ENCODE results near the gene SLC5A6. TPM values are rescaled to one million over a fixed set of nuclear protein-coding genes. Genes with fewer than 3 reads are reported as not detected.

SLC5A6 gene
- polyA plus RNA-seq, 1 of the 3 experiments (the other 2 are of a cell fraction), result 75.7 TPM

DNA sequence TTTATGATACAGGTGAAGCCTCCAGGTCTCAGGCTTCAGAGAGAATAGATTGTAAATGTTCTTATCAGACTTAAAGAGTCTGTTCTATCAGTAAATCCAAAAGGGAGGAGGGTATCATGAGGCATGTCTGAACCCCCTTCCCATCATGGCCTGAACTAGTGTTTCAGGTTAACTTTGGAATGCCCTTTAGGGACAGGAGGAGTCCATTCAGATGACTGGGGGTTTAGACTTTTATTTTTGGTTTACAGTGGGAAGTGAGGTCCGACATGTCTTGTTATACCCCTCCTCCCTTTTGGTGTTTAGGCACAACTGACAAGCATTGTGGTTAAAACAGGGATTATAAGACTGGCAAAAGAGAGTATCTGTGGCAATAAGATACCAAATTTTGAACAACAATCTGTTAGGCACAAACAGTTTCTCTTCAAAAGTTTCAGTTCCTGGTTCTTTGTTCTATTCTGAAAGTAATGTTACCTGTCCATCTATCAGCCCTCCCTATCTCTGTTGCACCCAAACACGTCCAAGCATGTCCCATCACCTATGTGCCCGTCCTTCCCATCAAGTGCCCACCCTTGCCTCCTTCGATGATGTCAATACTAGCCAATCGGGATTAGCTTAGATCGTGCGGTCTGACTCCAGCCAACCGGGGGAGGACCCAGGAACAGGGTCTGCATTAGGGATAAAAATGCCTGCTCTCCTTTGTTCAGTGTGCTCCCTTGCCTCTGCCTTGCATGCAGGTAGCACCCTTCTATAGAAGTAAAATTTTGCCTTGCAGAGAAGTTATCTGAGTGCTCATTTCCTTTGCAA, 46.9 kb downstream of the SLC5A6 start:
- Histone ChIP-seq H3K36me3 (replicated peaks in 1 of 2; ENCODE audit: control insufficient read depth in 1 of 2, insufficient read depth in 2 of 2, low read length in 1 of 2) (no peaks in the 10 kb centered on the region), H3K27me3 (ENCODE audit: insufficient read depth) (no peaks in the 10 kb centered on the region), H3K9ac (no peak overlapping the region), H3K4me1 (ENCODE audit: control insufficient read depth in 1 of 2, insufficient read depth in 2 of 2, low read depth in 1 of 2, low read length in 1 of 2) (no peaks in the 10 kb centered on the region), H3K27ac (ENCODE audit: low read depth in 2 of 2, low read length in 1 of 2) (no peak overlapping the region), H3F3A (replicated peaks; ENCODE audit: insufficient read depth) (no peaks in the 10 kb centered on the region), H3K79me2 (ENCODE audit: insufficient read depth) (no peaks in the 10 kb centered on the region), H2AFZ (ENCODE audit: low read depth) (no peak overlapping the region), H3K4me3 (ENCODE audit: low read depth in 2 of 2, low read length in 1 of 2) (no peak overlapping the region), H3K4me2 (no peak overlapping the region), H4K20me1 (ENCODE audit: insufficient read depth) (no peaks in the 10 kb centered on the region), H3K9me3 (no peaks in the 10 kb centered on the region), H3K9me2 (no peaks in the 10 kb centered on the region)
- WGBS (ENCODE audit: low lambda C conversion rate), result 78% methylated on average over 8 of the region's 8 CpGs
- CTCF ChIA-PET, result interaction anchor here (0.9 to 2.6 kb wide), 12 partner anchors 10 to 204 kb away, joined by 3 to 7 read pairs (median 3); partner anchors contain the start of gene TRIM54
- POLR2A ChIA-PET, result no interaction called here
- DNase-seq, result no peak
- TF ChIP-seq RAD21 (IDR thresholded peaks at IDR 0.05; ENCODE audit: low read length) (no peak), FOSL2 (IDR thresholded peaks at IDR 0.05; ENCODE audit: borderline replicate concordance, low read depth) (no peak), MXI1 (IDR thresholded peaks at IDR 0.05; ENCODE audit: low read depth, low read length) (no peak), SMC3 (IDR thresholded peaks at IDR 0.05; ENCODE audit: low read depth, low read length) (no peak), GATA2 (CRISPR knock-in tag; IDR thresholded peaks at IDR 0.05) (no peak), POLR2AphosphoS5 (IDR thresholded peaks at IDR 0.05; ENCODE audit: low read depth, low read length) (no peak), YY1 (IDR thresholded peaks at IDR 0.05; ENCODE audit: low read depth) (no peak), RCOR1 (IDR thresholded peaks at IDR 0.05; ENCODE audit: low read length) (no peak), NRF1 (IDR thresholded peaks at IDR 0.05; ENCODE audit: low read depth, low read length) (no peak), EZH2phosphoT487 (IDR thresholded peaks at IDR 0.05; ENCODE audit: borderline replicate concordance, low read depth) (no peak), NFIC (IDR thresholded peaks at IDR 0.05; ENCODE audit: borderline replicate concordance) (no peak)
- TF ChIP-seq, protein P1, sequence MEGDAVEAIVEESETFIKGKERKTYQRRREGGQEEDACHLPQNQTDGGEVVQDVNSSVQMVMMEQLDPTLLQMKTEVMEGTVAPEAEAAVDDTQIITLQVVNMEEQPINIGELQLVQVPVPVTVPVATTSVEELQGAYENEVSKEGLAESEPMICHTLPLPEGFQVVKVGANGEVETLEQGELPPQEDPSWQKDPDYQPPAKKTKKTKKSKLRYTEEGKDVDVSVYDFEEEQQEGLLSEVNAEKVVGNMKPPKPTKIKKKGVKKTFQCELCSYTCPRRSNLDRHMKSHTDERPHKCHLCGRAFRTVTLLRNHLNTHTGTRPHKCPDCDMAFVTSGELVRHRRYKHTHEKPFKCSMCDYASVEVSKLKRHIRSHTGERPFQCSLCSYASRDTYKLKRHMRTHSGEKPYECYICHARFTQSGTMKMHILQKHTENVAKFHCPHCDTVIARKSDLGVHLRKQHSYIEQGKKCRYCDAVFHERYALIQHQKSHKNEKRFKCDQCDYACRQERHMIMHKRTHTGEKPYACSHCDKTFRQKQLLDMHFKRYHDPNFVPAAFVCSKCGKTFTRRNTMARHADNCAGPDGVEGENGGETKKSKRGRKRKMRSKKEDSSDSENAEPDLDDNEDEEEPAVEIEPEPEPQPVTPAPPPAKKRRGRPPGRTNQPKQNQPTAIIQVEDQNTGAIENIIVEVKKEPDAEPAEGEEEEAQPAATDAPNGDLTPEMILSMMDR (IDR thresholded peaks at IDR 0.05), result no peak
- TF ChIP-seq, protein P2, sequence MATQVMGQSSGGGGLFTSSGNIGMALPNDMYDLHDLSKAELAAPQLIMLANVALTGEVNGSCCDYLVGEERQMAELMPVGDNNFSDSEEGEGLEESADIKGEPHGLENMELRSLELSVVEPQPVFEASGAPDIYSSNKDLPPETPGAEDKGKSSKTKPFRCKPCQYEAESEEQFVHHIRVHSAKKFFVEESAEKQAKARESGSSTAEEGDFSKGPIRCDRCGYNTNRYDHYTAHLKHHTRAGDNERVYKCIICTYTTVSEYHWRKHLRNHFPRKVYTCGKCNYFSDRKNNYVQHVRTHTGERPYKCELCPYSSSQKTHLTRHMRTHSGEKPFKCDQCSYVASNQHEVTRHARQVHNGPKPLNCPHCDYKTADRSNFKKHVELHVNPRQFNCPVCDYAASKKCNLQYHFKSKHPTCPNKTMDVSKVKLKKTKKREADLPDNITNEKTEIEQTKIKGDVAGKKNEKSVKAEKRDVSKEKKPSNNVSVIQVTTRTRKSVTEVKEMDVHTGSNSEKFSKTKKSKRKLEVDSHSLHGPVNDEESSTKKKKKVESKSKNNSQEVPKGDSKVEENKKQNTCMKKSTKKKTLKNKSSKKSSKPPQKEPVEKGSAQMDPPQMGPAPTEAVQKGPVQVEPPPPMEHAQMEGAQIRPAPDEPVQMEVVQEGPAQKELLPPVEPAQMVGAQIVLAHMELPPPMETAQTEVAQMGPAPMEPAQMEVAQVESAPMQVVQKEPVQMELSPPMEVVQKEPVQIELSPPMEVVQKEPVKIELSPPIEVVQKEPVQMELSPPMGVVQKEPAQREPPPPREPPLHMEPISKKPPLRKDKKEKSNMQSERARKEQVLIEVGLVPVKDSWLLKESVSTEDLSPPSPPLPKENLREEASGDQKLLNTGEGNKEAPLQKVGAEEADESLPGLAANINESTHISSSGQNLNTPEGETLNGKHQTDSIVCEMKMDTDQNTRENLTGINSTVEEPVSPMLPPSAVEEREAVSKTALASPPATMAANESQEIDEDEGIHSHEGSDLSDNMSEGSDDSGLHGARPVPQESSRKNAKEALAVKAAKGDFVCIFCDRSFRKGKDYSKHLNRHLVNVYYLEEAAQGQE (IDR thresholded peaks at IDR 0.05; ENCODE audit: low read depth, low read length), result no peak
- TF ChIP-seq, protein P3, sequence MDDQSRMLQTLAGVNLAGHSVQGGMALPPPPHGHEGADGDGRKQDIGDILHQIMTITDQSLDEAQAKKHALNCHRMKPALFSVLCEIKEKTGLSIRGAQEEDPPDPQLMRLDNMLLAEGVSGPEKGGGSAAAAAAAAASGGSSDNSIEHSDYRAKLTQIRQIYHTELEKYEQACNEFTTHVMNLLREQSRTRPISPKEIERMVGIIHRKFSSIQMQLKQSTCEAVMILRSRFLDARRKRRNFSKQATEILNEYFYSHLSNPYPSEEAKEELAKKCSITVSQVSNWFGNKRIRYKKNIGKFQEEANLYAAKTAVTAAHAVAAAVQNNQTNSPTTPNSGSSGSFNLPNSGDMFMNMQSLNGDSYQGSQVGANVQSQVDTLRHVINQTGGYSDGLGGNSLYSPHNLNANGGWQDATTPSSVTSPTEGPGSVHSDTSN (IDR thresholded peaks at IDR 0.05), result no peak
- TF ChIP-seq, protein P4, sequence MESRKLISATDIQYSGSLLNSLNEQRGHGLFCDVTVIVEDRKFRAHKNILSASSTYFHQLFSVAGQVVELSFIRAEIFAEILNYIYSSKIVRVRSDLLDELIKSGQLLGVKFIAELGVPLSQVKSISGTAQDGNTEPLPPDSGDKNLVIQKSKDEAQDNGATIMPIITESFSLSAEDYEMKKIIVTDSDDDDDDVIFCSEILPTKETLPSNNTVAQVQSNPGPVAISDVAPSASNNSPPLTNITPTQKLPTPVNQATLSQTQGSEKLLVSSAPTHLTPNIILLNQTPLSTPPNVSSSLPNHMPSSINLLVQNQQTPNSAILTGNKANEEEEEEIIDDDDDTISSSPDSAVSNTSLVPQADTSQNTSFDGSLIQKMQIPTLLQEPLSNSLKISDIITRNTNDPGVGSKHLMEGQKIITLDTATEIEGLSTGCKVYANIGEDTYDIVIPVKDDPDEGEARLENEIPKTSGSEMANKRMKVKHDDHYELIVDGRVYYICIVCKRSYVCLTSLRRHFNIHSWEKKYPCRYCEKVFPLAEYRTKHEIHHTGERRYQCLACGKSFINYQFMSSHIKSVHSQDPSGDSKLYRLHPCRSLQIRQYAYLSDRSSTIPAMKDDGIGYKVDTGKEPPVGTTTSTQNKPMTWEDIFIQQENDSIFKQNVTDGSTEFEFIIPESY (IDR thresholded peaks at IDR 0.05; ENCODE audit: borderline replicate concordance, low read depth), result no peak

All from SK-N-SH (cell line).